ENCODE measurements around the gene PDZRN3.

The PDZRN3 gene

DNA sequence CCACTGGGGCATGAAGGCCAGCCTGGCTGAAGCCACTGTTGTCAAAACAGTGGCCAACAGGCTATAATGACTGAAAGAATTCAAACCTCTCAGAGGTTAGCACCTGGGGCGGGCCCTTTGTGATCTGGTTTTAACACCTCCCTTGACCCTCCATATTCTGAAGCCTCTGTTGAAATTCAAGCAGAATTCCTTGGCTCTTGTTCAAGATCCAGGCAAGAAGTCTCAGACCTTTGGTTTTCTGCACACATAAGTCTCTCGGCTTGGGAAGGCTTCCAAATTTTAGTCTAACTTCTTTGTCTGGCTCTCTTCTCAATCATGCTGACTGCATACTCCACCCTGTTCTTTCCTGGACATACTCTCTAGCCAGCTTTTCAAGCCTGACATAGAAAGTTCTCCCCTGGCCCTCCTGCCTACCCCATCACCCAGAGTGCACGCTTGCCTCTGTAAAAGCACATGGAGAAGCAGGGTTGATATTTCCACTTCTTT is 144.5 kb downstream of the PDZRN3 start:
- H3K36me3 ChIP-seq (ENCODE audit: insufficient read depth, low read length) = no peaks in the 10 kb centered on the region
- H3K9ac ChIP-seq (ENCODE audit: low read length) = no peak overlapping the region
- no peak overlapping the region for H3K27ac ChIP-seq (ENCODE audit: low read depth, low read length)
- H3K4me1 ChIP-seq (ENCODE audit: insufficient read depth, low read length) = peaks cover 50% of the 10 kb centered on the region
- H3K4me3 ChIP-seq (ENCODE audit: low read depth in 1 of 2, low read length in 2 of 2) = no peak overlapping the region
- H3K27me3 ChIP-seq (ENCODE audit: control insufficient read depth in 1 of 2, insufficient read depth in 2 of 2, low read length in 2 of 2) = no peaks in the 10 kb centered on the region
- H3K9me3 ChIP-seq (ENCODE audit: low read length) = no peaks in the 10 kb centered on the region

DNA sequence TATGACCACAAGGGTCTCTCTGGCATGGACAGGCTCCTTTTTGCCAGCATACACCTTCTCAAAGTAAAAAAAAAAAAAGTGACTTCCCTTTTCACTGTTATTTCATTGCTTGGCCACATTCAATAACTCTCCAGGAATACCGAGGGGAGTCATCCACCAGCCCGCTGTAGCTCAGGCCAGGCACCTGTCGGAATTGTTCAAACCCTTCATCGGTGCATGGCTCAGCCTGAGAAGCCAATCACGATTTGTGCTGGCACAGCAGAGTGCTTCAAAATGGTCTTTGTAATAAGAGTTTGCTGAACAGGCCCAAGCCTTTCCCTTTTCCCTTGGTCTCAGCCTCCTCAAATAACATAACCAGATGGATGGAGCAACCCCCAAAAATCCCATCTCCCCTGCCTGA is 145.4 kb downstream of the PDZRN3 start:
- no peaks in the 10 kb centered on the region for H3K9me3 ChIP-seq (ENCODE audit: low read length)
- no peaks in the 10 kb centered on the region for H3K27me3 ChIP-seq (ENCODE audit: control insufficient read depth in 1 of 2, insufficient read depth in 2 of 2, low read length in 2 of 2)
- H3K9ac ChIP-seq (ENCODE audit: low read length) = no peak overlapping the region
- H3K4me3 ChIP-seq (ENCODE audit: low read depth in 1 of 2, low read length in 2 of 2) = no peak overlapping the region
- no peaks in the 10 kb centered on the region for H3K36me3 ChIP-seq (ENCODE audit: insufficient read depth, low read length)
- H3K27ac ChIP-seq (ENCODE audit: low read depth, low read length) = no peak overlapping the region
- H3K4me1 ChIP-seq (ENCODE audit: insufficient read depth, low read length) = peaks cover 48% of the 10 kb centered on the region

DNA sequence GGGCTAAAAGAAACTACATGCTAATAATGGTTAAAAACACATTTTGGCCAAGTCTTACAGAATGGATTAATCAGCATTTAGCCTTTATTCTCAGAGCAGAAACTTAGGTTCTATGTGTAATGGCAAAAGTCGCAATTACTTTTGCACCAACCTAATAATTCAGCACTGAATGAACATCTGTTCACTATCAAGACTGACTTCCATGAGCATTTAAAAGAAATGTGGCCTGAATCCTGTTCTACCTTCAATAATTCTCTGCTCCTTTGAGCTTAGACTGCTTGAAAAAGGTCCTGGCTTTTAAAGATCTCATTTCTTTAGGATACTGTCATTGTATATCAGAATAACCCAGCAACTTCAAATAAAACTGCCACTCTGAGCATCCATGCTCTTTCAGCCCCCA is 145.9 kb downstream of the PDZRN3 start:
- Histone ChIP-seq H3K27ac (ENCODE audit: low read depth, low read length) (no peak overlapping the region), H3K4me3 (ENCODE audit: low read depth in 1 of 2, low read length in 2 of 2) (no peak overlapping the region), H3K27me3 (ENCODE audit: control insufficient read depth in 1 of 2, insufficient read depth in 2 of 2, low read length in 2 of 2) (no peaks in the 10 kb centered on the region), H3K9ac (ENCODE audit: low read length) (no peak overlapping the region), H3K4me1 (ENCODE audit: insufficient read depth, low read length) (peaks cover 48% of the 10 kb centered on the region), H3K9me3 (ENCODE audit: low read length) (no peaks in the 10 kb centered on the region), H3K36me3 (ENCODE audit: insufficient read depth, low read length) (no peaks in the 10 kb centered on the region)

DNA sequence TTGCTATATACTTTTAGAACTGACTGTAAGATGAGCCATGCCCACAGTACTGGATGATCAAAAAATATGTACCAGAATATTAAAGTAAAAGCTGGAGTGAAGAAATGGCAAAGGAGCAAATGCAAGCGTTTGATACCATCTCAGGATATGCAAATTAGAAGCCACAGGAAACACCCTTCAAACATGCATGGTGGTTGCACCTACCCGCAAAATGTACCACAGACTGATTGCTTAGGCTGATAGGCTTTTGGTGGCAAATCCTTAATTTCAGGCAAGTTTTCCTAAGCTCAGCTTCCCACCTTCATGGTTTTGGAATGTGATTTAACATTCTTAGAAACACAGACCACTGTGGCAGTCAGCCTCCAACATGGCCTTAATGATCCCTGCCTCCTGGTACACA is 149.0 kb downstream of the PDZRN3 start:
- peaks cover 48% of the 10 kb centered on the region for H3K4me1 ChIP-seq (ENCODE audit: insufficient read depth, low read length)
- H3K27me3 ChIP-seq (ENCODE audit: control insufficient read depth in 1 of 2, insufficient read depth in 2 of 2, low read length in 2 of 2) = no peaks in the 10 kb centered on the region
- H3K4me3 ChIP-seq (ENCODE audit: low read depth in 1 of 2, low read length in 2 of 2) = no peak overlapping the region
- H3K9ac ChIP-seq (ENCODE audit: low read length) = no peak overlapping the region
- H3K9me3 ChIP-seq (ENCODE audit: low read length) = no peaks in the 10 kb centered on the region
- H3K36me3 ChIP-seq (ENCODE audit: insufficient read depth, low read length) = no peaks in the 10 kb centered on the region
- H3K27ac ChIP-seq (ENCODE audit: low read depth, low read length) = no peak overlapping the region

DNA sequence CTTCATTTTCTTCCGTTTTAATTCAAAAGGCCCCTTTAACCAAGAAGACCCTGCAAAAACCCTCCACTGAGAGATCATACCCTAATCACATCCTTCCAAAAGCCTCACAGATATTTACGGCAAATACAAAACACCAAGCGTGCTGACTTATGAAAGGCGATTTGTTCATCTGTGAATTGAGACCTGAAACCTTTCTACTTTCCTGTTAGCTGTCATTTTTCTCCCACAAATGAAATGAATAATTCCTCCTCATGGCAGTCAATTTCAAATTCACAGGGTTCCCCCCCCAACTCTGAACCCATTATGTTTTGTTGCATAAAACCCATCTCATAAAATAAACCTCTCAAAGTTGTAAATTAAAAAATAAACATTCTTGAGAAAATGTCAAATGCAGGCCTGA is 149.6 kb downstream of the PDZRN3 start:
- no peak overlapping the region for H3K4me3 ChIP-seq (ENCODE audit: low read depth in 1 of 2, low read length in 2 of 2)
- no peak overlapping the region for H3K27ac ChIP-seq (ENCODE audit: low read depth, low read length)
- no peaks in the 10 kb centered on the region for H3K9me3 ChIP-seq (ENCODE audit: low read length)
- no peaks in the 10 kb centered on the region for H3K36me3 ChIP-seq (ENCODE audit: insufficient read depth, low read length)
- no peak overlapping the region for H3K9ac ChIP-seq (ENCODE audit: low read length)
- H3K4me1 ChIP-seq (ENCODE audit: insufficient read depth, low read length) = peaks cover 42% of the 10 kb centered on the region
- no peaks in the 10 kb centered on the region for H3K27me3 ChIP-seq (ENCODE audit: control insufficient read depth in 1 of 2, insufficient read depth in 2 of 2, low read length in 2 of 2)

DNA sequence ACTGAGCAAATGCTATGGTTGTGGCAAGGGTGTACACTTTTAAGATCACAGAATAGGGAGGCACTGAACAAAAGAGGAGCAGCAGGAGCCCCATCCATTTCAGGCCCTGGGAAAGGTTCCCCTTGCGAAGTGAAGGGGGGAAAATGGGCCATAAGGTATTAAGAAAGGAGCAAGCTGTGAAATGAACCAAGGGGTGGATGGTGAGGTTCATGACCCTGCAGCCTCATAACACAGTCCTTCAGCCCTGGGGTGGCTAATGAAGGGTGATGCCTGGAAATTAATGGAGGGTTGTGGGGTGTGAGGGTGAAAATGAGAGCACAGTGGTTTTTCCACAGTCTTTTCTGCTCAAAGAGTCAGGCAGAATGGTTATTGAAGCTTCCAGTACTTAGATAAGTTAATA is 150.1 kb downstream of the PDZRN3 start:
- no peak overlapping the region for H3K4me3 ChIP-seq (ENCODE audit: low read depth in 1 of 2, low read length in 2 of 2)

DNA sequence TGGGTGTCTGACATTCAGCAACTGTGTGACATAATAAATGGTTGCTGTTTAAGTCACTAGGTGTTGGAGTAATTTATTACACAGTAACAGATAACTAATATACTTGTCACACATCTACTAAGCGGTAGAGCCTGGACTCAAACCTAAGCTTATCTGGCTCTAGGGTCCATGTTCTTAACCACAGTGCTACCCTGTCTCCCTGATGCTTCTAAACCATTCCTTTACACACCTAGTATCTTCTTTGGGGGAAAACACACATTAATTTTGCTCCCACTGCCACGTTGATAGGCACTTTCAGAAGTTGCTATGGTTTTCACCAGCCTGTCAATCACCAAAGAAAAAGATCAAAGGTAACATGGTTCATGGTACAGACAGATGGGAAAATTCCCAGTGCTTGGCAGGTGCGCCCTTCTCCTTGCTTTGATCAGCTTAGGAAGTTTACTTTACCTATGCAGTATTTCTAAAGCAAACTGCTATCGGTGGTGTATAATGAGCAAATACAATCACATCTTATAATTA is 150.8 kb downstream of the PDZRN3 start:
- no peak overlapping the region for H3K27ac ChIP-seq (ENCODE audit: low read depth, low read length)
- no peak overlapping the region for H3K9ac ChIP-seq (ENCODE audit: low read length)
- H3K4me1 ChIP-seq (ENCODE audit: insufficient read depth, low read length) = peaks cover 42% of the 10 kb centered on the region
- no peaks in the 10 kb centered on the region for H3K27me3 ChIP-seq (ENCODE audit: control insufficient read depth in 1 of 2, insufficient read depth in 2 of 2, low read length in 2 of 2)
- H3K4me3 ChIP-seq (ENCODE audit: low read depth in 1 of 2, low read length in 2 of 2) = no peak overlapping the region
- H3K9me3 ChIP-seq (ENCODE audit: low read length) = no peaks in the 10 kb centered on the region
- H3K36me3 ChIP-seq (ENCODE audit: insufficient read depth, low read length) = no peaks in the 10 kb centered on the region

More for the DNA sequence above, 150.1 kb downstream of the PDZRN3 start:
- peaks cover 42% of the 10 kb centered on the region for H3K4me1 ChIP-seq (ENCODE audit: insufficient read depth, low read length)
- no peaks in the 10 kb centered on the region for H3K9me3 ChIP-seq (ENCODE audit: low read length)
- H3K27me3 ChIP-seq (ENCODE audit: control insufficient read depth in 1 of 2, insufficient read depth in 2 of 2, low read length in 2 of 2) = no peaks in the 10 kb centered on the region
- no peak overlapping the region for H3K27ac ChIP-seq (ENCODE audit: low read depth, low read length)
- no peaks in the 10 kb centered on the region for H3K36me3 ChIP-seq (ENCODE audit: insufficient read depth, low read length)
- no peak overlapping the region for H3K9ac ChIP-seq (ENCODE audit: low read length)

DNA sequence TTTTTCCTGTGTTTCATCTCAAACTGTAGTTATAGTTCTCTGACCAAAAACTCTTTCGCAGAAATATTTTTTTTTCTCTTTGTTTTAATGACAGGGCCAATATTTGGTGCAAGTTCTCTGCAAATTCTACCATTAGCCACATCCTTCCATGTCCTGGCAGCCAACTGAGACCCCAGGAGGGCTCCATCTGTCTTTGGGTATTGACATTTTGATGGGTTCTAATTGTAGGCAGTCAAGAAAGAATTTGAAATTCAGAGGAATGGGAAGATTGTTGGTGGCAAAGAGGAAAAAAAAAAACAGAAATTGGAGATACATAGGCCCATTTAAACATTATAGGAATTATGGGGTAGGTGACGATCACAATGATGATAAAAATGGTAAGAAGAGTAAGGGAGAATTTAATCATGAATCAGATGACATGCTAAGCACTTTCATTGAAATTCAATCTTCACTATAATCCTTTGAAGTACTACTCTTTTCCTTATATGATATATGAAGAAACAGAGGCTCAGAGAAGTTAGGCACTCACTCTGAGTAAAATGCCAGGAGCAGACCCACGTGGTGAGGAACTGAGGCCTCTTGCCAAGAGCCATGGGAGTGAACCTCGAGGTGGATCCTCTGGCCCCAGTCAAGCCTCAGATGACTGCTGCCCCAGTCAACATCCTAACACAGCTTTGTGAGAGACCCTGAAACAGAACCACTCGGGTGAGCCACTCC is 151.4 kb downstream of the PDZRN3 start:
- no peak overlapping the region for H3K9ac ChIP-seq (ENCODE audit: low read length)
- no peaks in the 10 kb centered on the region for H3K27me3 ChIP-seq (ENCODE audit: control insufficient read depth in 1 of 2, insufficient read depth in 2 of 2, low read length in 2 of 2)
- no peaks in the 10 kb centered on the region for H3K9me3 ChIP-seq (ENCODE audit: low read length)
- H3K27ac ChIP-seq (ENCODE audit: low read depth, low read length) = no peak overlapping the region
- no peaks in the 10 kb centered on the region for H3K36me3 ChIP-seq (ENCODE audit: insufficient read depth, low read length)
- H3K4me1 ChIP-seq (ENCODE audit: insufficient read depth, low read length) = peaks cover 42% of the 10 kb centered on the region
- no peak overlapping the region for H3K4me3 ChIP-seq (ENCODE audit: low read depth in 1 of 2, low read length in 2 of 2)

DNA sequence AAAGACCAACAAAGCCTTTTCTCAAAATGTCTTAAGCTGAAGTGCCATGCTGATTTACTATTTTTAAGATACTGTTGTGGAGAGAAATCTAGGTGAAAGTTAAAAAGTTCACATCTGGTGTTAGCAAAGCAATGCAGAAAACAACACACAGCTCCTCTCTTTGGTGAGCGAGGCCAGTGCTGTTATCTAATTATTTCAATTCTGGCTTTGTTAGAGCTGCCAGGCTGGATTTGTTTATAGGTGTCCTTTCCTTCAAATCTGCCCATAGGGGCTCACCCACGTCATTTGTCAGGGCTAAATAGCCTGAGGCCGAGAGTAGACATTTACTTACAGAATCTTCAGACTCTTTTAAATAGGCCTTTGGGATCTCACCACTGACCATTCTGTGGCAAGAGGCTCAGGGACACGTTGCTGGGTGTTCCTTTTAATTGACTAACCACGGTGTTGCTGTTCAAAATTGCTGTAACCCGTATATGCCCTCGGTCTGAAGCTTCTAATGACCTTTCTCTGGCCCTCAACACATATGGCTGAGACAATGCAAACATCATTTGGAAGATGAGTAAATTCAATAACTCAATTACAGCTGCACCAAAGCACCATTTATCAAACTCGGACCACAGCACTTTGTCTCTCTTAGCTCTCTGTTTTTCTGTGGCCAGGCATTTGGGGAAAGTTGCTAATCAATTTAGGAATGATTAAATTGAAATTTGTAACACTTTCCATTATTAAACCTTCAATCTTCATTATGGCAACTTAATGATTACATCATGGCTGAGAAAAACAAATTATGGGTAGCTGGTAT is 152.6 kb downstream of the PDZRN3 start:
- H3K9ac ChIP-seq (ENCODE audit: low read length) = no peak overlapping the region
- H3K4me1 ChIP-seq (ENCODE audit: insufficient read depth, low read length) = peaks cover 47% of the 10 kb centered on the region
- no peaks in the 10 kb centered on the region for H3K27me3 ChIP-seq (ENCODE audit: control insufficient read depth in 1 of 2, insufficient read depth in 2 of 2, low read length in 2 of 2)
- H3K9me3 ChIP-seq (ENCODE audit: low read length) = no peaks in the 10 kb centered on the region
- H3K27ac ChIP-seq (ENCODE audit: low read depth, low read length) = no peak overlapping the region
- H3K4me3 ChIP-seq (ENCODE audit: low read depth in 1 of 2, low read length in 2 of 2) = no peak overlapping the region
- H3K36me3 ChIP-seq (ENCODE audit: insufficient read depth, low read length) = no peaks in the 10 kb centered on the region

DNA sequence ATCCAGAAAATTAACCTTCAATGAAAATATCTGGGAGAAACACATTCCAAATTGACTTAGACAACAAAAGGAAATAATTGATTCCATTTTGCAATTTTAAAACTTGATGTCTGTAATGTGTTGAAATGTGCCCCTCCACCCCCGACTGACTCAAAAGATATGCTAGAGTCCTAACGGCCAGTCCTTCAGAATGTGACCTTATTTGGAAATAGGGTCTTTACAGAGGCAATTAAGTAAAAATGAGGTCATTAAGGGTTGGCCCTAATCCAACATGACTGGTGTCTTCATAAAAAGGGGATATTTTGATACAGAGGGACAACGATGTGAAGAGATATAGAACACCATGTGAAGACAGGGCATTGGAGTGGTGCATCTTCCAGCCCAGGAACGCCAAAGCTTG is 153.9 kb downstream of the PDZRN3 start:
- Histone ChIP-seq H3K27me3 (ENCODE audit: control insufficient read depth in 1 of 2, insufficient read depth in 2 of 2, low read length in 2 of 2) (no peaks in the 10 kb centered on the region), H3K4me1 (ENCODE audit: insufficient read depth, low read length) (peaks cover 49% of the 10 kb centered on the region), H3K36me3 (ENCODE audit: insufficient read depth, low read length) (no peaks in the 10 kb centered on the region), H3K9ac (ENCODE audit: low read length) (no peak overlapping the region), H3K27ac (ENCODE audit: low read depth, low read length) (no peak overlapping the region), H3K9me3 (ENCODE audit: low read length) (no peaks in the 10 kb centered on the region), H3K4me3 (ENCODE audit: low read depth in 1 of 2, low read length in 2 of 2) (no peak overlapping the region)

DNA sequence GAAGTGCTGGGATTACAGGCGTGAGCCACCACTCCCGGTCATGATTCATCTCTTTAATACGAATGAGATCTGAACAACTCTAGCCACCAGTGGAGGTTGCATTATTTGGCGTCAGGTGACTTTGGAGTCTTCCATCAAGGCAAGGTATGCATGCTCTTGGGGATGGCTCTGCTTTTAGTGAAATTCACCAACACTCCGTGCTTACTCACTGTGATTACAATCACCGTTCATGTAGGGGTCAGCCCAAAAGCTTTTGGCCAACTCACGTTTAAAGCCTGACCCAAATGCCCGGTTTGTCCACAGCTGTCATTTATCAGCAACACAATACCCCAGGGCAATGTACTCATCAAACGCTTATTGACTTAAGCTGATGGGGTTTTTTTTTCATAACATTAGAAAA is 155.4 kb downstream of the PDZRN3 start:
- Histone ChIP-seq H3K4me3 (ENCODE audit: low read depth in 1 of 2, low read length in 2 of 2) (no peak overlapping the region), H3K9ac (ENCODE audit: low read length) (no peak overlapping the region), H3K36me3 (ENCODE audit: insufficient read depth, low read length) (no peaks in the 10 kb centered on the region), H3K9me3 (ENCODE audit: low read length) (no peaks in the 10 kb centered on the region), H3K27ac (ENCODE audit: low read depth, low read length) (no peak overlapping the region), H3K27me3 (ENCODE audit: control insufficient read depth in 1 of 2, insufficient read depth in 2 of 2, low read length in 2 of 2) (no peaks in the 10 kb centered on the region), H3K4me1 (ENCODE audit: insufficient read depth, low read length) (peaks cover 39% of the 10 kb centered on the region)
